Activated naive CD4-positive, alpha-beta T cell treated with Interleukin-2 at 50 U/mL for 16 hours (primary cell): ENCODE results near the gene DNAJC17.
A peak's percentile ranks its signal among the peaks of the same experiment; 100 is the strongest.

Source experiments
- DNase-seq: peaks from one replicate; pipeline ENCODE4 v3.0.0-alpha.2; 2020

Gene DNAJC17

GRCh38 chr15:40828447-40829036 is 21.3 kb upstream of the DNAJC17 start, which contains the start of gene PPP1R14D:
TSS of gene PPP1R14D (minus strand) at chr15:40828708. CDS start at chr15:40828641, 67 bp downstream.
- no peak for DNase-seq

DNA sequence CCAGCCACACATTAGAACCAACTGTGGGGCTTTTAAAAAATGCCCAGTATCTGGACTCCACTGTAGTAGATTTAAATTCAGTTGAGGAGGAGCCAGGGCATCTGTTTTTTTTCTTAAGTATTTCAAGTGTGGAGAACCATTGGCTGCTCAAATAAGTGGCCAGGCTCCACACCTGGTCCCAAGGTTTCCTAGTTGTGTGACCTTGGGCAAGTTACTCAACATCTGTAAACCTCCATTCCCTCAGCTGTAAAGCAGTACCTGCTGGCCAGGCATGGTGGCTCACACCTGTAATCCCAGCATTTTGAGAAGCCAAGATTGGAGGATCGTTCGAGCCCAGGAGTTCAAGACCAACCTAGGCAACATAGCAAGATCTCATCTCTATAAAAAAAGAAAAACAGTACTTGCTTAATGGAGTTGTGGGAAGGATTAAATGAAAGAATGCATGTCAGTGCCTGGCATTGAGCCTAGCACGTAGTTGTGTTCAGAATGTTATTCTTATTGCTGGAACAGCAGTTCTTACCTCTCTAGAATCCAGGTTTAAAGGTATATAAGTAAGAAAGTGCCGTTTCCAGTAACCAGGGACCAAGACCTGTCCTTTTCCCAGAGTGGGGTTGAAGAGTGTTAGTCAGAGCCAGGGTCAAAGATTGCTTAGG is 19.3 kb upstream of the DNAJC17 start:
- no peak for DNase-seq

- no peak for DNase-seq
Measured at GRCh38 chr15:40825661-40826422, 18.6 kb upstream of the DNAJC17 start.

- no peak for DNase-seq
Measured at GRCh38 chr15:40823572-40824343, 16.5 kb upstream of the DNAJC17 start.

- no peak for DNase-seq
Measured at GRCh38 chr15:40821195-40821594, 13.9 kb upstream of the DNAJC17 start.

DNA sequence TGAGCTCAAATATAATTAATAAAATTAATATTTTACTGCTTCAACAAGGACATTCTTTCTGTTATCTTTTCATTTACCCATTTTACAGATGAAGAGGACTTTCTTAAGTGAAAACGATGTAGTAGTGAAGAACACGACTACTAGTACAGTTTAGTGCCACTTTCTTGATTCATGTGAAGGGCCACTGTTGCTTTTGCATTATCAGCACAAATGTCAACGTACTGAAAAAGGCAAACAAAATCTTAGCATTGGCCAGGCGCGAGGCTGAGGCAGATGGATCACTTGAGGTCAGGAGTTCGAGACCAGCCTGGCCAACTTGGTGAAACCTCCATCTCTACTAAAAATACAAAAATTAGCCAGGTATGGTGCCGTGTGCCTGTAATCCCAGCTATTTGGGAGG is 11.8 kb upstream of the DNAJC17 start:
- DNase-seq = no peak

DNA sequence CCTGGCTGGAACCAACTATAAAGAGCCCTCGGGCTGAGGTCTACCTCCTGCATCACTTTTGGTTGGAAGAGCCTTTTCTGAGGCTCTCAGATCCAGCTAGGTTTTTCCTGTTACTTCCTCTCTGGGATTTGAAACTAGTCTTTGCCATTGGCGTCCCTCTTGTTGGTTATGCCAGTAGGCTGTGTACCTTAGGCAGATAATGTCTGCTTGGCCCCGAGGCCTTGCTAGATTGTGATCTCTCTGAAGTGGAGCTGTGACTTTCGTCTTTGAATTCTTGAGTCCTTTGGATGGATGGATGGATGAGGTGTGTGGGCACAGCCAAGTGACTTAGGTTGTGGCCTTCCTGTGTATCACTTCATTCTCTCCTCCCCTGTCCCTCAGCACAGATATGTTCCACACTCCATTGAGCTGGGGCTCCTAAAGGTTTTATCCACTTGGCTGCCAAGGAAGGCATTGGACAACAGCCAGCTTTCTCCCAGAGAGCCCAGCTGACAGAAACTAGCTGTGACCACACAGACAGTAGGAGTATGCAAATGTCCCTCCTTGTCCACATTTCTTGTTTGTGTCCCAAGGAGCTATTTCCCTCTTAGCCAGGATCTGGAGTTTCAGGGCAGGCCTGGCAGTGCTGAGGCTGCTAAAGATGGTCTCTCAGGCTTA is 7.9 kb upstream of the DNAJC17 start:
- no peak for DNase-seq

GRCh38 chr15:40812721-40813425 is 5.6 kb upstream of the DNAJC17 start:
- DNase-seq = no peak

DNA sequence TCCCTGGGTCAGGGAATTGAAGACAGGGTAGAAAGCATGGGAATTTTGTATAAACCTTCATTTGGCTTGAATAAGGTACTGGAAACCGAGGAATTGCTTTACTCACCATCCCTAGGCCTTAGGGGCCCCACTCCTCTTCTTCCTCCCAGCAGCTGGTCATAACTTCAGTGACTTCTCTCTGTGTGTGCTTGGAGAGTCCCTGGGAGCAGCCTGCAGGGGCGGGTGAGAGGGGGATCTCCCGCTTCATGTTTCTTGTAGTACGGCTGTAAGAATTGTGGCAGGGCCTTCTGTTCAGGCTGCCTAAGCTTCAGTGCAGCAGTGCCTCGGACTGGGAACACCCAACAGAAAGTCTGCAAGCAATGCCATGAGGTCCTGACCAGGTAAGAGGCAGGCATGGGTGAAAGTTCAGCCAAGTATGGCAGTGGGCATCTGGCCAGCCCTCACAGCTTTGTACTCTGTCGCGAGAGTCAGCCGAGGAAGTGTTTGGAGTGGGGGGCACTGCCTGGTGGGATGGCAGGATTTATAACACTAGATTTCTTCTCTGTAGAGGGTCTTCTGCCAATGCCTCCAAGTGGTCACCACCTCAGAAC is 1.7 kb upstream of the DNAJC17 start:
- DNase-seq = no peak

GRCh38 chr15:40807888-40808461 is 702 bp upstream of the DNAJC17 start:
- DNase-seq = no peak

- DNase-seq = no peak
Measured at GRCh38 chr15:40806672-40807027, 623 bp downstream of the DNAJC17 start.

DNA sequence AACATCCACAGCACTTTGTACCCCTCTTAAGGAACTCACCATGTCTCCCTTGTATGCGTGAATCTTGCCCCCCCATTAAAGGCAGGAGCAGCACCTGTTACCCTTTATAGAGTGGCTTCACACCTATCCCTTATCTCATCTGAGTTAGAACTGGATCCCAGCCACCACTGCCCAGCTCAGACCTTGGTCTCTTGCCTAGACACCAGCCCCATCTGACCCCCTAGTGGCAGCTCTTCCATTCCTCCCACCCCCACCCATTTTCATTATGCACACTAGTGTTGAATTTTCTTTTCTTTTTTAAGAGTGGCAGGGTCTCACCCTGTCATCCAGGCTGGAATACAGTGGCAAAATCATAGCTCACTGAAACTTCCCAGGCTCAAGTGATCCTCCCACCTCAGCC is 3.6 kb downstream of the DNAJC17 start:
- DNase-seq = no peak

- no peak for DNase-seq
Measured at GRCh38 chr15:40803076-40803475, 4.2 kb downstream of the DNAJC17 start.

GRCh38 chr15:40799523-40799922 is 7.8 kb downstream of the DNAJC17 start:
- no peak for DNase-seq

- DNase-seq = no peak
Measured at GRCh38 chr15:40796512-40796911, 10.8 kb downstream of the DNAJC17 start.

DNA sequence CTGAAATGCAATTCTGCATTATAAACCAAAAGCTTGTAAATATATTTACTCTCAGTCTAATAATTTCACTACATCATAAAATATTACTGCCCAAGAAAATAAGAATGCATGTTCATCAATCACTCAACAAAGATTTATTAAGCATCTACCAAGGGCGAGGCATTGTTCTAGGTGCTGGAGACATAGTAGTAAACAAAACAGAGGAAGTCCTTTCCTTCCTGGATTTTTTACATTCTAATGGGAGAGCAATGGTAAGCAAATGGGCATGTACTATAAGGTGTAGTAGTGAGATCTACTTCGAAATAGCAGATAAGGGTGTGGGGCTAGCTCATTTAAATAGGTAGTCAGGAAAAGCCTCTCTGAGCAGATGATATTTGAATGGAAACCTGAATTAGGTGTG is 11.2 kb downstream of the DNAJC17 start:
- no peak for DNase-seq

GRCh38 chr15:40793216-40793989 is 13.9 kb downstream of the DNAJC17 start:
- DNase-seq = peak; percentile 38

GRCh38 chr15:40792394-40792793 is 14.9 kb downstream of the DNAJC17 start:
- no peak for DNase-seq

DNA sequence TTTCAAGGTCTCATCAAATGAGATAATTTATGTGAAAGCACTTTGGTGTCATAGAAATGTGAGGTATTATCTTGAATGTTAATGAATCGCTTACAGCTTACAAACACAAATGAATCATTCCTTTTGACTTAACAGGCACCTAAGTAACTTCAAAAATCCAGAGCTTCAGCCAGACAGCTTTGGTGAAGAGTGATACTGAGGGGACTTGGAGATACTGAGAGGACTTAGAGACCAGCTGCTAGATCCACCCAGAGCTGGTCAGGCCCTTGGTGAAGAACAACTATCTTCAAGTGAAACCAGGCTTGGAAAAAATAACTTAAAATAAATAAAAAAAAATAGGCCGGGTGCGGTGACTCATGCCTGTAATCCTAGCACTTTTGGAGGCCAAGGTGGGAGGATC is 16.6 kb downstream of the DNAJC17 start:
- no peak for DNase-seq

DNA sequence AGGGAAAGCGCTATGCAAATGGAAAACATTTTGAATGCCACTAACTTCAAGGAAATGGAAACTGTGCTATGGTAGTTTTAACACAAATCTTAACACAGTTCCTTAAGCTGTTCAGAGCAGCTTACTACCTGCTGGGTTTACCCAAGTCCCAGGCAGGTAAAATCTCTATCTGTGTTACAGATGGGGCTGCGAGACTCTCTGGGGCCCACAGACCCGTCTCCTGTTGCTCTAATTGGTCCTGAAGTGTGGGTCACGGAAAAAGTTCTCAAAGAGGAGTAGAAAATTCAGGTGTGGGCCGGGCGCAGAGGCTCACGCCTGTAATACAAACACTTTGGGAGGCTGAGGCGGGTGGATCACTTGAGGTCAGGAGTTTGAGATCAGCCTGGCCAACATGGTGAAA is 17.3 kb downstream of the DNAJC17 start:
- no peak for DNase-seq

DNA sequence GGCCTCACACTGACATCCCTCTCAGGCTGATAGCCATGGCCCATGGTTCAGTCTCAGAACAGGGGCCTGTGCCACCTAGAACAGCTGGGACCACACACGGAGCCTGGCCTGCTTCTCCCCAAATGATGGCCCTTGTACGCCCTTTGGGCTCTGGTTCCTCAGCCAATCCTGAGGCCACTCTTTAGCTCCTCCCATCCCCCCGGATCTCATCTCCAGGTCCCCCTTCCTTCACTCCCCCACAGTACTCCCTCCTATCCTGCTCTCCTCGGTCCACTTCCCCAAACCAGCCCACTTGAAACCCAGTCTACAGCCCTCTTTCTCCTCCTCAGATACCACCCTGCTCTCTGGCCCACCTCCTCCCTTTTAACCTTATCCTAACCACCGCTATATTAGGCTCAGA is 18.2 kb downstream of the DNAJC17 start:
- no peak for DNase-seq
